ENCODE data around the gene MICOS13. TPM values are rescaled to one million over a fixed set of nuclear protein-coding genes. Genes with fewer than 3 reads are reported as not detected.

The MICOS13 gene
- total RNA-seq, 4 donors from 2014 or later, result 46.4 to 70.0 (median 59.3) TPM

GRCh38 chr19:5632241-5632612, 48.1 kb downstream of the MICOS13 start:
- TF ChIP-seq CTCF (IDR thresholded peaks at IDR 0.05) (no peak), EP300 (IDR thresholded peaks at IDR 0.05) (no peak), POLR2AphosphoS5 (IDR thresholded peaks at IDR 0.05) (no peak), POLR2A (IDR thresholded peaks at IDR 0.05; ENCODE audit: low read depth) (no peak)
- no peak for DNase-seq (ENCODE audit: extremely low spot score)
- peaks cover 48 to 95% (median 90%) of the 10 kb centered on the region in 4 donors for H3K4me1 ChIP-seq
- intact Hi-C loops (cut with DNase I), result no loop called here
- H3K27me3 ChIP-seq, result no peaks in the 10 kb centered on the region
- peaks cover 0 to 26% (median 21%) of the 10 kb centered on the region in 4 donors for H3K36me3 ChIP-seq
- H3K4me3 ChIP-seq, result peak overlapping the region in 1 of 4 donors; percentile 7
- H3K9me3 ChIP-seq, result no peaks in the 10 kb centered on the region
- 78% methylated on average over 4 of the region's 4 CpGs for WGBS
- H3K27ac ChIP-seq (replicated peaks in 1 of 4), result peak overlapping the region in 3 of 4 donors; percentile 6 to 56 (median 55)

DNA sequence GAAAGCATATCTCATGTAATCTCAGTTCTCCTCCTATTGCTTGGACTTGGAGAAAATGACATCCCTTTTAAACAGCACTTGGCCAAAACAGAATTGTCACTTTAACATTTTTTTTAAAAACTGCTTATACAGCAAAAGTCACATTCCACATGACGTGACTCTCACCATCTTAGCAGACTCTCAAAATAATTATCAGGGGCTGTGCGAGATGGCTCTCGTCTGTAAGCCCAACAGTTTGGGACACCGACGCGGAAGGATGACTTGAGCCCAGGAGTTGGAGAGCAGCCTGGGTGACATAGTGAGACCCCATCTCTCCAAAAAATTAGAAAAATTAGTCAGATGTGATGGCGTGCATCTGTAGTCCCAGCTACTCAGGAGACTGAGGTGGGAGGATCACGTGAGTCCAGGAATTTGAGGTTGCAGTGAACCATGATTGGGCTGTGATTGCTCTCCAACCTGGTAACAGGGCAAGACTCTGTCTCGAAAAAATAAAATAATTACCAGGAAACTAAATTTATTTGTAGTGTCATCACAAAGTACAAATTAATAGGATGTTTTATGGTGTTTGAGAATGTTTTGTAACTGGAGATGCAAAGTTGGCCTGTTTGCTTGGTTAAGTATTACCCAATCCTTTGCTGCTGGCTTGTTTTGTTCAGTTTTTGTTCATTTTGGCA, 48.6 kb downstream of the MICOS13 start:
- H3K36me3 ChIP-seq, result peaks cover 3 to 31% (median 26%) of the 10 kb centered on the region in 4 donors
- peak overlapping the region in 1 of 4 donors; percentile 7 for H3K4me3 ChIP-seq
- no peak for DNase-seq (ENCODE audit: extremely low spot score)
- intact Hi-C loops (cut with DNase I), result no loop called here
- TF ChIP-seq POLR2AphosphoS5 (IDR thresholded peaks at IDR 0.05) (no peak), EP300 (IDR thresholded peaks at IDR 0.05) (no peak), CTCF (IDR thresholded peaks at IDR 0.05) (no peak), POLR2A (IDR thresholded peaks at IDR 0.05; ENCODE audit: low read depth) (no peak)
- peaks cover 50 to 95% (median 91%) of the 10 kb centered on the region in 4 donors for H3K4me1 ChIP-seq
- H3K9me3 ChIP-seq, result no peaks in the 10 kb centered on the region
- peak overlapping the region; percentile 6 to 56 (median 38) for H3K27ac ChIP-seq (replicated peaks in 1 of 4)
- 68% methylated on average over 9 of the region's 9 CpGs for WGBS
- H3K27me3 ChIP-seq, result no peaks in the 10 kb centered on the region

DNA sequence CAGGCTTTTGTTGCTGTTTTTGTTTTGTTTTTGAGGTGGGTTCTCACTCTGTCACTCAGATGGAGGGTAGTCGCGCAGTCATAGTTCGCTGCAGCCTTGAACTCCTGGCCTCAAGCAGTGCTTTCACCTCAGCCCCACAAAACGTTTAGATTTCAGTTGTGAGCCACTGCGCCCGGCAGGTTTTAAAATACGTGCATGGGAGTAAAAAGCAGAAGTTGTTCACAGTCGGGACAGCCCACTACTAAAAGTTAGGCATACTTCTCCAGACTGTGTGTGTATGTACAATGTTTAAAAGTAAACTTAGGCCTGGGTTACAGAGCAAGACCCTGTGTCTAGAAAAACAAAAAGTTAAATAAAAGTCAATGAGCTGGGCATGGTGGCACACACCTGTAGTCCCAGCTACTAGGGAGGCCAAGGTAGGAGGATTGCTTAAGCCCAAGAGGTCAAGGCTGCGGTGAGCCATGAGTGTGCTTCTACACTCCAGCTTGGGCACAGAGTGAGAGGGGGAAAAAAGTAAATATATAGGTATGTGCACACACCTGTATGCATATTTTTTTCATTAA, 51.3 kb downstream of the MICOS13 start:
- Histone ChIP-seq H3K36me3 (peaks cover 7 to 46% (median 41%) of the 10 kb centered on the region in 4 donors), H3K9me3 (no peaks in the 10 kb centered on the region), H3K4me1 (peaks cover 70 to 98% (median 95%) of the 10 kb centered on the region in 4 donors), H3K27ac (replicated peaks in 1 of 4) (peak overlapping the region in 2 of 4 donors; percentile 16 to 49), H3K4me3 (no peak overlapping the region), H3K27me3 (no peaks in the 10 kb centered on the region)
- no peak for TF ChIP-seq POLR2A (IDR thresholded peaks at IDR 0.05; ENCODE audit: low read depth)
- no peak for TF ChIP-seq CTCF (IDR thresholded peaks at IDR 0.05)
- TF ChIP-seq POLR2AphosphoS5 (IDR thresholded peaks at IDR 0.05), result no peak
- no peak for TF ChIP-seq EP300 (IDR thresholded peaks at IDR 0.05)
- DNase-seq (ENCODE audit: extremely low spot score), result no peak
- intact Hi-C loops (cut with DNase I), result no loop called here
- 79% methylated on average over 9 of the region's 9 CpGs for WGBS

DNA sequence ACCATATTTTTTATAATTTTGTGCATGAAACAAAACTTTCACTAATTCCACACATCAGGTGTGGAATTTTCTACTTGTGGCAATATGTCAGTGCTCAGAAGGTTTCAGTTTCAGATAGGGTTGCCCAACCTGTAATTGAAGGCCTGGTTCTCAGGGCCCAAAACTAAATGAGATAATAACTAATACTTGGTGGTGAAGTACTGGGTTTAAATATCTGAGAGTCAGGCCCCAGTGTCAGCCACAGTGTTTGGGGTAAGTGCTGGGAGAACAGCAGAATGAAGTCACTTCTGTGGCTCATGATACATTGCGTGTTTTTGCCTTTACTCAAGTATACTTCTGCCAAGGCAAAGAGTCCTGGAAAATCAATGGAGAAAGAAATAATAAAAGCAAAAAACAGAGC, 51.9 kb downstream of the MICOS13 start:
- Histone ChIP-seq H3K27me3 (no peaks in the 10 kb centered on the region), H3K4me1 (peaks cover 70 to 96% (median 93%) of the 10 kb centered on the region in 4 donors), H3K4me3 (no peak overlapping the region), H3K27ac (replicated peaks in 1 of 4) (peak overlapping the region; percentile 16 to 49 (median 23)), H3K36me3 (peaks cover 7 to 46% (median 41%) of the 10 kb centered on the region in 4 donors), H3K9me3 (no peaks in the 10 kb centered on the region)
- WGBS, result 71% methylated on average over 1 of the region's 1 CpG
- TF ChIP-seq CTCF (IDR thresholded peaks at IDR 0.05) (no peak), POLR2AphosphoS5 (IDR thresholded peaks at IDR 0.05) (no peak), EP300 (IDR thresholded peaks at IDR 0.05) (no peak), POLR2A (IDR thresholded peaks at IDR 0.05; ENCODE audit: low read depth) (no peak)
- DNase-seq (ENCODE audit: extremely low spot score), result no peak
- intact Hi-C loops (cut with DNase I), result no loop called here

Other genes starting within 250 kb of the MICOS13 start
- not detected for gene ZNRF4, start 225.1 kb downstream of the MICOS13 start, total RNA-seq
- 1 to 10 TPM in 1 of 4 donors, under 1 TPM in 2, not detected in 1; 0.17 to 2.9 (median 0.33) TPM for gene TINCR, start 112.6 kb downstream of the MICOS13 start, total RNA-seq
- 10 to 100 TPM; 31.1 to 57.8 (median 42.7) TPM for gene SAFB2, start 57.7 kb downstream of the MICOS13 start, total RNA-seq
- gene SAFB, start 57.4 kb downstream of the MICOS13 start, total RNA-seq, result 10 to 100 TPM; 48.4 to 96.2 (median 75.7) TPM
- 10 to 100 TPM; 15.0 to 21.8 (median 17.8) TPM for gene HSD11B1L, start 511 bp upstream of the MICOS13 start, total RNA-seq
- 100 to 1,000 TPM; 461 to 719 (median 614) TPM for gene RPL36, start 9.8 kb upstream of the MICOS13 start, total RNA-seq
- gene LONP1, start 39.6 kb upstream of the MICOS13 start, total RNA-seq, result 10 to 100 TPM; 49.0 to 70.4 (median 54.3) TPM
- under 1 TPM in 1 of 4 donors, not detected in 3; 0.19 TPM for gene CATSPERD, start 40.1 kb upstream of the MICOS13 start, total RNA-seq
- 1 to 10 TPM in 2 of 4 donors, under 1 TPM in 2; 0.19 to 1.2 (median 1.0) TPM for gene PRR22, start 104.2 kb upstream of the MICOS13 start, total RNA-seq
- gene DUS3L, start 110.6 kb upstream of the MICOS13 start, total RNA-seq, result 10 to 100 TPM; 20.3 to 34.1 (median 27.3) TPM
- gene NRTN, start 124.6 kb upstream of the MICOS13 start, total RNA-seq, result 10 to 100 TPM; 12.9 to 53.0 (median 29.5) TPM
- gene FUT6, start 159.2 kb upstream of the MICOS13 start, total RNA-seq, result under 1 TPM in 1 of 4 donors, not detected in 3; 0.17 TPM
- under 1 TPM in 1 of 4 donors, not detected in 3; 0.57 TPM for gene FUT3, start 170.9 kb upstream of the MICOS13 start, total RNA-seq
- gene FUT5, start 190.0 kb upstream of the MICOS13 start, total RNA-seq, result not detected
- 100 to 1,000 TPM; 292 to 378 (median 314) TPM for gene NDUFA11, start 223.3 kb upstream of the MICOS13 start, total RNA-seq
- 10 to 100 TPM in 1 of 4 donors, 1 to 10 TPM in 3; 5.0 to 12.5 (median 7.6) TPM for gene VMAC, start 224.4 kb upstream of the MICOS13 start, total RNA-seq
- gene CAPS, start 233.7 kb upstream of the MICOS13 start, total RNA-seq, result 10 to 100 TPM in 3 of 4 donors, 1 to 10 TPM in 1; 5.5 to 16.1 (median 15.2) TPM

All from esophagus muscularis mucosa (tissue), 4 donors.